NCI-H2227 treated with DMSO at 0.1 percent for 48 hours (cell line): ENCODE data around the gene BYSL.

Experiments used
- DNase-seq: peaks from one replicate; lab custom pipeline; 2025; lab: John Stamatoyannopoulos, UW

The BYSL gene, protein sequence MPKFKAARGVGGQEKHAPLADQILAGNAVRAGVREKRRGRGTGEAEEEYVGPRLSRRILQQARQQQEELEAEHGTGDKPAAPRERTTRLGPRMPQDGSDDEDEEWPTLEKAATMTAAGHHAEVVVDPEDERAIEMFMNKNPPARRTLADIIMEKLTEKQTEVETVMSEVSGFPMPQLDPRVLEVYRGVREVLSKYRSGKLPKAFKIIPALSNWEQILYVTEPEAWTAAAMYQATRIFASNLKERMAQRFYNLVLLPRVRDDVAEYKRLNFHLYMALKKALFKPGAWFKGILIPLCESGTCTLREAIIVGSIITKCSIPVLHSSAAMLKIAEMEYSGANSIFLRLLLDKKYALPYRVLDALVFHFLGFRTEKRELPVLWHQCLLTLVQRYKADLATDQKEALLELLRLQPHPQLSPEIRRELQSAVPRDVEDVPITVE

DNA sequence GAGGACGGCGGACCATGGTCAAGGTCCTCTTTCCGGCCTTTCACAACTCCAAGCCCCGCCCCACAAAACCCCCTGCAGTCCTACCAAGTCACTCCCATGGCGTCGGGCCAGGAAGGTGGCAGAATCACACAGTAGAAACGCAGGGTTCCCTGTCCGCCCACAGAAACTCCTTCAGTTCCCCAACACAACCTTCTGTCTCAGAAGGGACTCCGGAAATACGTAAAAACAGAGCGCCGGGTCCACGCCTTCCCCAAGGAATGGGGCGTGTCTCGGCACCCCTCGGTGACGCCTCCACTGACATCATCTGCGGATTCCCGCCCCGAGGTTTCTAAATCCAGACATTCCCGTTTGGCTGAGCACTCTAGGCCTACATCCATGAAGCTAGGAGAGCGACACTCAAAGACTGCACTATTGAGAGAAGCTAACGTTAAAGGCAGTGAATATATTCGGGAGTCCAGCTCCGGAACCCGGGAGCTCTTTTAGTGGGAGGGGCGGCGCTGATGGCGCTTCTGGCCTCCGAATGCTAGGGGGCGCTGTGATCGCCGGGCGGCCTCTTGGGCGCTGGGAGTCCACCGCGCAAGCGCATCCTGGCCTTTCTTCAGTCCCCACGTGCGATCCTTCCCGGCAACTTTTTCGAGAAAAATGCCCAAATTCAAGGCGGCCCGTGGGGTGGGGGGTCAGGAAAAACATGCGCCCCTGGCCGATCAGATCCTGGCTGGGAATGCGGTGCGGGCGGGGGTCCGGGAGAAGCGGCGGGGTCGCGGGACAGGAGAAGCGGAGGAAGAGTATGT, at the start of gene BYSL, which contains the start of gene MED20:
TSS of gene BYSL (plus strand) at position 579 of the 791 bp plus-strand sequence. CDS start at position 643, 64 bp downstream.
TSS of gene MED20 (minus strand) at position 219 of the 791 bp plus-strand sequence. CDS start at position 98, 121 bp downstream.
- DNase-seq, result peak; percentile 95

DNA sequence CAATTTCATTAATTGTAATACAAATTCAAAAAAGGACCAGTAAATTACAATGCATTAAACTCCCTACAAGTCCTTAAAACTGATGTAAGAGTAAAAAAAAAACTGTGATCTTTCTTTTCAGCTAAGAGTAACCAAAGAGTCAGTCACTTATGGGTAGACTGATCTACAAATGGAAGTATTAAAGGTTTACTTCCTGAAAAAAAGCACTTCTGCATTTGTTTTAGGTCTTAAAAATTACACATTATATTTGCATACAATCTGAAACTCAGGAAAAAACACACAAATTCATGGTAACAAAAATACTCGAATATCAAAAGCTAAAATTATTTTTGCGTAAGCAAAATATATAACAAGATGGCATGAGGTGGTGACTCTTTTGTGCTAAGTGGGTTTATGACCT, 49.6 kb upstream of the BYSL start:
- no peak for DNase-seq

DNA sequence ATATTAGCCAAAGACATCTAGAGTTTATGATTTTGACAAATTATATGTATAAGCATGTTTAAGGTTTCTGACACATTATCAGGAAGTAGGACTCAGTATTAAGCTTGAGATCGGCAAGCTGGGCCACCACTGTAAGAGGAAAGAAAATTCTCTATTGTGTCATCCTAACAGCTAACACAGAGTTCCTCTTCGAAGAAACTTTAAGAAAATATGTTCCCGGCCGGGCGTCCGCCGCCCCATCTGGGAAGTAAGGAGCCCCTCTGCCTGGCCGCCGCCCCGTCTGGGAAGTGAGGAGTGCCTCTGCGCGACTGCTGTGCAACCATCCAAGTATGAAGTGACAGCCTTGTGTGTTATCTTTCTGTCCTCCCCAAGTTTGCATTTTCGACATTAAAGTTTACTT, 49.2 kb upstream of the BYSL start:
- DNase-seq, result no peak

DNA sequence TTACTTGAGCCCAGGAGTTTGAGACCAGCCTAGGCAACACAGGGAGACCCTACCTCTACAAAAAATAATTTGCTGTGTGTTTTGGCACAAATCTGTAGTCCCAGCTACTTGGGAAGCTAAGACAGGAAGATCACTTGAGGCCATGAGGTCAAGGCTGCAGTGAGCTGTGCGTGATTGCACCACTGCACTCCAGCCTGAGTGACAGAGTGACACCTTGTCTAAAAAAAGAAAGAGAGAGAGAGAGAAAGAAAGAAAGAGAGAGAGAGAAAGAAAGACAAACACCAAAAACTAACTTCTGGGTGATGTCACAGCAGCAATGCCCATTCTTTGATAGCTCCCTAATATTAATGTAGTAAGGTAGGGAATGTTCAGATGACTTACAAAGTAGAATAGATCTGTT, 46.6 kb upstream of the BYSL start:
- no peak for DNase-seq

DNA sequence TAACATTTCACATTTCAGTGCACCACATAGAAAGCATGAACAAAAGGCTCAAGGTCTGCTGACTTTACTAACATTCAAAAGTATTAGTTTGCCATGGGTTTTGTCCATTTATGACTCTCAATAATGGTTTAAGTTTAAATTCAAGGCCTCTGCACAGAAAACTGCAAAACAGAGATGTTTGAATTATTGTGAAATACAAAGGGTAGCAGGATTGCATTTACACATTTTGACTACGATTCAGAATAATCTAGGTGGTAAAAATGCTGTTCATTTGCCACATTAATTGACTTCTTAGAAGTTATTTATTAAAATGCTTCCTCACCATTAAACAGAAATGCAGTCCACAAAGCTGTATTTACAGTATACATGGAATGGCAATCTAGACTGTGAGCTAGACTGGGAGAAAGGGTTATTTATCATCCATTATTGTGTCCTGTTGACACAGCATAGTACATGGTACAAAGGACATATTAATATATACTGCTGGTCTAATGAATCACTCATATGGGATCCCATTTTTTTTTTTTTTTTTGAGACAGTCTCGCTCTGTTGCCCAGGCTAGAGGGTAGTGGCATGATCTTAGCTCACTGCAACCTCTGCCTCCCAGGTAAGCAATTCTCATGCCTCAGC, 44.1 kb upstream of the BYSL start:
- no peak for DNase-seq

DNA sequence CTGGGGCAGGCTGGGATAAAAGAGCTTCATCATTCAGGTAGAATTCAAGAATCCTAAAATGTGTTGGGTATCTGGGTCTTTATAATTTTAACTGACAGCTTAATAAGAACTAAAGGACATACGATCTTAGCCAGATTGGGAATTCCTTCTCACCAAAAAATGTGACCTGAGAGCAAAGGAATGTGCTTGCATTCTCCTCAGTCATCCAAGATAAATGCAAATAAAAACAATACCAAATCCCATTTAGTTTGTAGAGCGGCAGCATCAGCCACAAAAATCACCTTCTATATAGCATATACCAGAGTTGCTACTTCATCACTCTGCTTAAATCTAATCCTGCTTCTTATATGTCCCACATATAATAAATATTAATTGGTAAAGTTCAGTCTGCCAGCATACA, 43.1 kb upstream of the BYSL start:
- DNase-seq, result no peak

DNA sequence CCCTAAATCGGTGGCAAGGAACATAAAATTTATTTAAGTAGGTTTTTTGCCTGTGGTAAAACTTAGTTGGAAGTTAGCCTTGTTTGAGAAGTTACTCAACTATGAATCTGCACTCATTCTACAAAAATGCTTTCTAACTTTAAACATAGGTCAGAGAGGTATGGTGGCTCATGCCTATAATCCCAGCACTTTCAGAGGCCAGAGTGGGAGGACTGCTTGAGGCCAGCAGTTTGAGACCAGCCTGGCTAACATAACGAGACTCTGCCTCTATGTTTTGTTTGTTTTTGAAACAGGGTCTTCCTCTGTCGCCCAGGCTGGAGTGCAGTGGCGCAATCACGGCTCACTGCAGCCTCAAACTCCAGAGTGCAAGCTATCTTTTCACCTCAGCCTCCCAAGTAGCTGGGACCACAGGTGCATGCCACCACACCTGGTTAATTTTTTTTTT, 42.3 kb upstream of the BYSL start:
- no peak for DNase-seq

DNA sequence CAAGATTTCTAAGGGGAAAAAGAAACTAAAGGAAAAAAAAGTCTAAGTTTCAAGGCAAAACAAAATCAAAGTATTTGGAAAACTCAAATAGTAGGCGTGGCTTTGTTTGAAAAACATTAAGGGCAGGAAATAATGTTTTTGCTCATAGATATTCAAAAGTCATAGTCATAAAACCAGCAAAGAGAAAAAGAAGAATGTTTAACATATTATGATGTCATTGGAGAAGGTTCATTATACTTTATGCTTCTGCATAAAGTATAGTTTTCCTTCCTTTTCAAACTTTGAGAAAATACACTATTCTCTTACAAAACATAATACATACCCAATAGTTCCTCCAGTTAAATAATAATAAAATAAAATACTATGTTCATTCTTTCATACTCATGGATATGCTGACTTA, 39.8 kb upstream of the BYSL start:
- DNase-seq, result no peak

DNA sequence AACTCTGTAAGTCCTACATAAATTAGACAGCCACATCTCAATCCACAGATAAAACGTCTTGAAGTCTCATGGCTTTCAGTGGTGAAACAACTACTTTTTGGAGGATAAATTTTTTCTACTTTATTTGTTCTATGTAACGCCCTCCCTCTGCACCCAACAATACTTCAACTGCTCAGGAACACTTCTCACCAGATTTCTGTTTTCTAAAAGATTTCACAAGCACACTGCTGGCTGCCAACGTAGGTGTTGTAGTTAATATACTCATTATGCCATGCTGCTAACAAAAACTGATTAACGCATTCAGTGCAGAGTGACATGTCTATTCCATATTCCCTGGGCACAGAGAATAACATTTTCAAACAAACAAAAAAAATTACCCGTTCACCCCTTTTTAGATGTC, 36.3 kb upstream of the BYSL start:
- DNase-seq, result no peak

DNA sequence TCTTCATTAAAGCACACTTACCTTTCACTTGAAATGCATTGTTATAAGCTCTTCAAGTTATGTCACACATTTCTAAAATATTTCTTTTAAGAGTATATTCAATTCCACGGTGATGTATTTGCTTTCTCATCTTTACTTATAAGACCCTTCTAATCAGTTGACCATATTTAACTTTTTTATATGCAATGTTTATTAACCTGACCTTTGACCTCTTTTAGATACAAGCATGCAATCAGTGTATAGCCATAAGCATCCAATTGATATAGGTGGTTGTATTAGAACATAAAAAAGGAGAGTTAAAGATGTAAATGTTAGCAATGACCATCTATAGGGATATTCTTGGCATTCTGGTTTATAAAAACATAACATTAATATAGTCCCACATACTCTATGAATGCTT, 35.4 kb upstream of the BYSL start:
- DNase-seq, result no peak

DNA sequence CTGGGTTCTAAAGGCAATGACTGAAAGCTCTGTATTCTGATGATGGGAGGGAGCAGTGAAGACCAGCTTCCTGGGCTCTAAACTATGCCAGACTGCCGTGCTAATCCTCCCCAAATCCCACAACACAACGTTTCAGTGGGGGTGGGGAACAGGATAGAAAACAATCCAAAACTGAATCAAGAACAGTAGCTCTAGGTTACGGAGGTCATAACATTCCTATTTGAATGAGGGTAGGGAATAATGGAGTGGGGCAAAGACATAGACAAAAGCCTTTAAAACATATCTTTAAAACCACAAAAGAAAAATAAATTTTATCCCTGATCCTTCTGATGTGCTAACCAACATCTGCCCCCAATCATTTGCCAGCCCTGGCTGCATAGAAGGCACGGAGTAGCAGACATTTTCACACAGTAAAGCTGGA, 34.0 kb upstream of the BYSL start:
- DNase-seq, result no peak

DNA sequence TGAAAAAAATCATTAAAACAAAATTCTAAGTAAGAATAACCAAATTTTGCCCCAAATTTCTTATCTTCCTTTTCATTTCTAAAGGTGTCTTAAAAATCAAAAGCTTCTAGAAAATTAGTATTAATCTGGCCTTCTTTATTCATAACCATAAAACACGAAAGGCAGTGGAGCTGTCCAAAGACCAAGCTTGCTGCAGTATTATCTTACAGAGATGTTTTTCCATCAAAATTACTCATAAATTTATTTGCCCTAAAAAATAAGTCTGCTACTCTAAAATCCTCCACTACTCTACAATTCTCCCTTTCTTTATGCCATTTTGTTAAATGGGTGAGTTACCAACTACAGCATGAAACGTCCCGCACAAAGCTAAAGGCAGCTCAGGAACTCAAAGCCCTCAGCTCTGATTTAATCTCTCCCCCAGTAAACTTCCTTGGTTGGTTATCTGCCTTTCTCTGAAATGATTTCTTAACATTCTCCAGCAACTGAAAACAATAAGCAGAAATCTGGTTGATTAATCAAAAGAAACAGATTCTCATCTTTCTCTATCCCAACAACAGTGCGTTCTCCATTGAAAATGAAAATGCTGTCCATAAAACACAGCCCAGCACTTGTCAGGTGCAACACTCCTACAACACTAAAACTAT, 28.3 kb upstream of the BYSL start:
- DNase-seq, result no peak

DNA sequence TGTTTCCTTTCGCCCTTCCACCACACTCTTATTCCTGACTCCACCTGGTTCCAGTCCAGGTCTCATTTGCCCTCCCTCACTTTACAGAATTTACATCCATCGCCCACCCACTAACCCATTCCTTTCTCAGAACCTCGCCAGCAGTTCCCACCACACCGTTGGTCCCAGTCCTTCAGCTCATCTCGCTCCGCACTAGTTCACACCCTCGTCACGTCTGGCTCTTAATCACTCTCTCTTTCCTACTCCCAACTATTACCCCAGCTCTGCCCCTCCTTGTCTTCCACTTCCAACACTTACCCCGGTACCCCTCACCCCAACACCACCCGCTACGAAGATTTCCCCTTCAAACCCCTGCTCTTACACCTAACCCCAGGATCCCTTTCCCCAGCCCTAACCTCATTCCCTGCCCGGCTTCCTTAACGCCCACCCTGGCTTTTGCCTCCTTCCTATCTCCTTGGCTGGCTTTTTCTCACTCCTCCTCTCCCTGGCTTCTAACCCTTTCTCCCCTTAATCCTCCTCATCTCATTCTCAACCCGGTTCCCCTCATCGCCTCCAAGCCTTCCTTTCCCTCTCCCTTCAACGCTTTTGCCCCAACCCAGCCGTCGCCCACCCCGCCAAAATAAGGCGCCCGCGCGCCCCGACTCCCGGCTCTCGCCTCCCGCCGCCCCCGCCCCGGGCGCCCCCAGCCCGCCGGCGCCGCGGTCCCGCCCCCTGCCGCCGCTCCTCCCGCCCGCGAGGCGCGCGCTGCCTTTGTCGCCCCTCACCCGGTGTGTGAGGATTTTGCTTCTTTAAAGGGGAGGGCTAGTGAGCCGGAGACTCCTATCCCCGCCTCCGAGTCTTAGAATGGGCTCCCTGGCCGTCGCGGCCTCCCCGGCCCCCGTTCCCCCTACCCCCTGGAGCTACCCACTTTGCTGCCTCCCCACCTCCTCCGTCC, 26.7 kb upstream of the BYSL start:
- DNase-seq, result peak; percentile 32

DNA sequence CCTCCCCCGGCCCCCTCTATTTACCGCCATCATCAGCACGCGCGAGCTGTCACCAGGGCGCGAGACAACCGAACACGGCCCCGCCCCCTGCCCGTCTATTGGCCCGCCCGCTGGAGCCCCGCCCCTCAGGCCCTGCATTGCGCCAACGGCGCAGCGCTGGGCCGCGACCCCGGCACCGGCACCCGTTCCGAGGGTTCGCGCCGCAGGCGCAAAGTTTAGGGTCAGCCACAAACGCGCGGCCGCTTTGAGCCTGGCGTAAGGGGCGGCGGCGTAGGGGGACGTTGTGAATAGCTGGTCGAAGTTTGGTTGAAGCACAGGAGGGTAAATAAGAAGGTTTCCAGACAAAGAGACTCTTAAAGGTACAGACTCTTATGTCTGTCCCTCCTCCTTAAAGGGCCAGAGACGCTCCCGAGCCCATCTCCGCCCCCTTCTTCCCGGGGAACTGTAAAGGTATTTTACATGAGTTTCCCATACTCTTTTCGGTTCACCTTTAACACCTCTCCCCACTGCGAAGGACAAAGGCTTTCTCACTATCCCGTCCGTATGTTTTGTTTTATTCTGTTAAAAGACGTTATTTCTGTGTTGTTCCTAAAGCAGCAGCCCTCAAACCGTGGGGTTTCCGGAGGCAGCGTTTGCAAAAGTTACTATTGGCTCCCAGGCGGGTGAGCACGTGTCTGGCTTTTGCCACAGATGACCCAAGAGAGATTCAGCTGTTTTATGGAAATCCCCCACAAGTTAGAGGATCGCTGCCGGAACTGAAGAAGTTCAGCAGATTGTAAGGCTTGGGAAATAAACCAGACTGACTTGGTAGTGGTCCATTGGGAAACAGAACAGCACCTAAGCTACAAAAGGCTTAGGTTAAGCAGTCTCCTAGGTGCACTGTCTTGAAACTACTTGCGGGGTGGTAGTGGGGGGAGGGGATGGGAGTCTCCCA, 25.7 kb upstream of the BYSL start, which contains the start of gene USP49:
TSS of gene USP49 (minus strand) at position 76 of the 934 bp plus-strand sequence. CDS start 88,392 bp downstream, outside the sequence.
- peak; percentile 86 for DNase-seq

DNA sequence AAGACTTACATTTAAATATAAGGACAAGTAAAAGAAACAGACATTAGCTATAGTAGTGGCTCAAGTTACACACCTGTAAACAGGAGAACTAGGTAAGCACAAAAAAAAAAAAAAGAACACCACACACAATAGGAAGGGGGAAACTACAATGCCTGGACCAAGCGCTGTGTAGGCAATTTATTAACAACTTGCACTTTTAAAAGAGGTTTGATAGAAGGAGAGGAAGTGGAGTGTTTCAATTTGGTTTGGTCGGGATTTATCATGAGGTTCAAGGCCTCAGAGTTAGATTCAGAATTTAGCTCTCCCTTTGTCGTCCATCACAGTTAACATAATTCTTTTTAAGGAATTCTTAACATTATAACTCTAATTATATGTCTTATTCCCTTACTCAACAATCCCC, 25.0 kb upstream of the BYSL start:
- DNase-seq, result no peak

DNA sequence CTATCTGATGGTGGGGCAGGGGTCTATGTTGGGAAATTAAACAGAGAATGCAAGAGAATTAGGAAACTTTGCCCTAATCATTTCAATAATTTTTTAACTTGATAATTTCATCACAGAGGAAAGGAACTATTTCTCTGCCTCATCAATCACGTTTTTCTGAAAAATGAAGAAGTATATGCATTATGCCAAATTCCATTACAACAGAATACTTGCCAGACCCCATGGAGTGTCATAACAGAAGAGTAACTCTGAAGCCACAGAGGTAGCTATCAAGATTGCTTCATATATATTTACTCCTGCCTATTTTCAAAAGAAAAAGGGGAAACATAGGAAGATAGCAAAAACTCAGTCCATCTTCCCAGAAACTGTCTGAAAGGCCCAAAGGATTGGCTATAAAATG, 20.4 kb upstream of the BYSL start:
- no peak for DNase-seq

DNA sequence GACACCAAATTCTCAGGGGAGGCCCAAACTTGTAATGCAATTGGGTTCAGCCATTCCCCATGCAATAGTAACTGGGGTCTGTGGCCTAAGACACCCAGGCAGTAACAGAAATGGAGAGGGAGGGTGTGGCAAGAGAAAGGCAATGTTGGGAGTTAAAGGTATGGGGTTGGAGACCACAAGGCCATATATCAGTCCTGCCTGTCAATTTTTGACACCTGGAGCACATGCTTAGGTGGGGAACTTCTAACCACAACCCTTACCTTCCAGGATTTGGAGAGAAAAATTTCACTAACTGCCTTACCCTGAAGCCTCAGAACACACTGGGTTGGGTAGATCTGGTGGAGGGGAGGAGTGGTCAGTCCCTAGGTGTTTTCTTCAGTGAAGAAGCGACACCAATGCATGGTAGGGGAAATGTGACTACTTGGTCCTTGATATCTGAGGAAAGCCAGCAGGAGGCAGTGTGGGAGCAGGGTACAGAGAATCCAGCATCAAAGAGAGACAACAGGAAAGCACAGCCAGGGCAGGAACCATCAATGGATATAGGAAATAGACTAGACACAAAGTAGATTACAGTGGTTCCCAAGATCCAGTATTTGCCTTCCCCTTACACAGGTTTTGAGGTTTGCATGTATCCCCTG, 19.3 kb upstream of the BYSL start:
- no peak for DNase-seq

DNA sequence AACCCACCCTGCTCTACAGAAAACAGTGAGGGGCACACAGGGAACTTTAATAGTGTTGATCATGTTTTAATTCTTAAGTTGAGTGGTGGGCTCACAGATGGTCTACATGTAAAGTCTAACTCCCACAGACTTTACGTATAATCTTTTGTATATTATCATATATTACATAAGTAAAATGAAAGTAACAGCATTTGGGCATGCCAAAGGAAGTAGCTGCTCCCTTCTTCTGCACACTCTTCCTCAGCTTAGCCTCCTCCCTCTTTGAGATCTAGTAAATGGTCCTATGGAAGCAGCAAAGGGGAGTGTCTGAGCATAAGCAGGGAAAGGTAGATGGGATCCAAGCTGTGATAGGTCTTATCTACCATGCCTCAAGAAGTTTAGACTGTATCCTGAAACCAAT, 11.6 kb upstream of the BYSL start:
- no peak for DNase-seq

DNA sequence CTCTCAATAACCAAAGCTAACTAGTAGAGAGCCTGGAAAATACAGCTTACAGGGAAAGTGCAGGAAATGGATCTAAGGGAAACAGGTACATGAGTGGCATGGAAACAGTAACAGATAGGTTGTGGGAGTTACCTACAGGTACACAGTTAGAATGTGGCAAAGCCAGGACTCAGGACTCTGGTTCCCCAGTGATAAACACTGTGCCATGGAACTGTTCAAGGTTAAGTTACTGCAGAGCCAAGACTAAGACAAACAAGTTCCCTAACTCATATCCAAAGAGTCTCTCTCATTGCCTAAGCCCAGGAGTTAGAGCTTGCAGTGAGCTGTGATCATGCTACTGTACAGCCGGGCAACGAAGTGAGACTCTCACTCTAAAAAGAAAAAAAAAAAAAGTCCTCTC, 7.0 kb upstream of the BYSL start:
- DNase-seq, result no peak
